Adrenal gland (tissue), 5 donors: ENCODE data around the gene NKIRAS2.

ENCODE experiments used
- CTCF ChIP-seq, 6 experiments: fragments of 450-650 bp in 4 of 6; fragments of 200-600 bp in 2 of 6; sonication (generic) in 1 of 6; IDR thresholded peaks; 1 replicate in 5 of 6; 2 replicates in 1 of 6; pipeline versions ENCODE4 v1.5.1 to v1.8.0; 2016 to 2021; ENCODE audit warnings: antibody characterized with exemption in 6 of 6, mild to moderate bottlenecking in 2 of 6, moderate library complexity in 1 of 6
- POLR2A ChIP-seq, 2 donors: fragments of 450-650 bp; IDR thresholded peaks; one replicate each; pipeline ENCODE4 v1.6.1; 2017; ENCODE audit warnings: antibody characterized with exemption in 2 of 2, mild to moderate bottlenecking in 2 of 2, moderate library complexity in 1 of 2
- donor health status: DM: no; HTN: no; CAD: no.

- TF ChIP-seq CTCF (IDR thresholded peaks at IDR 0.05): no peak
- no peak for TF ChIP-seq POLR2A (IDR thresholded peaks at IDR 0.05)
Measured at GRCh38 chr17:42028791-42029127, 8.9 kb downstream of the NKIRAS2 start.
